Measurements from ENCODE around the gene DNMBP.

DNA sequence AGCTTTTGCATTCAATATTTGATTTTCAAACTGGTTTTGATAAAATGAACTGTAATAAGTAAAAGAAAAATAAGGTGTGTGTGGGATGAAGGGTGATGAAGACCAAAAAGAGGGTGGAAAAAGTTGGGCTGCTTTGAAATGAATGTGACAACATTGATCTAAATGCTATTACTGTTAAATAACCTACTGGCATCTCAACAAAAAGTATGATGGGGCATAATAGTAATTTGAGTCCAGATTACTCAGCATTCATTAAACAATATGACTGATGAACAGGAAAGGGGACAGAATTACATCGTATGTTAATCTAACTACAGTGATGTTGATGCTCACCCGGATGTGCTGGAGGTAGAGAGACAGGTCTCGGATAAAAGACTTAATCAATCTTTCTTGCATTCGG lies 115.1 kb downstream of the DNMBP start:
- TF ChIP-seq POLR2A (IDR thresholded peaks at IDR 0.05) (no peak), POLR2AphosphoS5 (IDR thresholded peaks at IDR 0.05) (no peak)
- TF ChIP-seq, protein P1, sequence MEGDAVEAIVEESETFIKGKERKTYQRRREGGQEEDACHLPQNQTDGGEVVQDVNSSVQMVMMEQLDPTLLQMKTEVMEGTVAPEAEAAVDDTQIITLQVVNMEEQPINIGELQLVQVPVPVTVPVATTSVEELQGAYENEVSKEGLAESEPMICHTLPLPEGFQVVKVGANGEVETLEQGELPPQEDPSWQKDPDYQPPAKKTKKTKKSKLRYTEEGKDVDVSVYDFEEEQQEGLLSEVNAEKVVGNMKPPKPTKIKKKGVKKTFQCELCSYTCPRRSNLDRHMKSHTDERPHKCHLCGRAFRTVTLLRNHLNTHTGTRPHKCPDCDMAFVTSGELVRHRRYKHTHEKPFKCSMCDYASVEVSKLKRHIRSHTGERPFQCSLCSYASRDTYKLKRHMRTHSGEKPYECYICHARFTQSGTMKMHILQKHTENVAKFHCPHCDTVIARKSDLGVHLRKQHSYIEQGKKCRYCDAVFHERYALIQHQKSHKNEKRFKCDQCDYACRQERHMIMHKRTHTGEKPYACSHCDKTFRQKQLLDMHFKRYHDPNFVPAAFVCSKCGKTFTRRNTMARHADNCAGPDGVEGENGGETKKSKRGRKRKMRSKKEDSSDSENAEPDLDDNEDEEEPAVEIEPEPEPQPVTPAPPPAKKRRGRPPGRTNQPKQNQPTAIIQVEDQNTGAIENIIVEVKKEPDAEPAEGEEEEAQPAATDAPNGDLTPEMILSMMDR (IDR thresholded peaks at IDR 0.05) = no peak
